ENCODE measurements around the gene STRIP2.

- TF ChIP-seq ZNF121 (CRISPR knock-in tag; IDR thresholded peaks at IDR 0.05): no peak
- TF ChIP-seq, protein P1, sequence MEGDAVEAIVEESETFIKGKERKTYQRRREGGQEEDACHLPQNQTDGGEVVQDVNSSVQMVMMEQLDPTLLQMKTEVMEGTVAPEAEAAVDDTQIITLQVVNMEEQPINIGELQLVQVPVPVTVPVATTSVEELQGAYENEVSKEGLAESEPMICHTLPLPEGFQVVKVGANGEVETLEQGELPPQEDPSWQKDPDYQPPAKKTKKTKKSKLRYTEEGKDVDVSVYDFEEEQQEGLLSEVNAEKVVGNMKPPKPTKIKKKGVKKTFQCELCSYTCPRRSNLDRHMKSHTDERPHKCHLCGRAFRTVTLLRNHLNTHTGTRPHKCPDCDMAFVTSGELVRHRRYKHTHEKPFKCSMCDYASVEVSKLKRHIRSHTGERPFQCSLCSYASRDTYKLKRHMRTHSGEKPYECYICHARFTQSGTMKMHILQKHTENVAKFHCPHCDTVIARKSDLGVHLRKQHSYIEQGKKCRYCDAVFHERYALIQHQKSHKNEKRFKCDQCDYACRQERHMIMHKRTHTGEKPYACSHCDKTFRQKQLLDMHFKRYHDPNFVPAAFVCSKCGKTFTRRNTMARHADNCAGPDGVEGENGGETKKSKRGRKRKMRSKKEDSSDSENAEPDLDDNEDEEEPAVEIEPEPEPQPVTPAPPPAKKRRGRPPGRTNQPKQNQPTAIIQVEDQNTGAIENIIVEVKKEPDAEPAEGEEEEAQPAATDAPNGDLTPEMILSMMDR (CRISPR knock-in tag; IDR thresholded peaks at IDR 0.05): no peak
- TF ChIP-seq ZNF660 (CRISPR knock-in tag; IDR thresholded peaks at IDR 0.05; ENCODE audit: borderline replicate concordance, low read depth): no peak
- TF ChIP-seq NFE2 (CRISPR knock-in tag; IDR thresholded peaks at IDR 0.05): no peak
- no peak for TF ChIP-seq NKX3-1 (CRISPR knock-in tag; IDR thresholded peaks at IDR 0.05)
- no peak for TF ChIP-seq TAF1 (CRISPR knock-in tag; IDR thresholded peaks at IDR 0.05)
- TF ChIP-seq KAT8 (CRISPR knock-in tag; IDR thresholded peaks at IDR 0.05): no peak
- no peak for TF ChIP-seq SRSF1 (optimal IDR thresholded peaks at IDR 0.05; ENCODE audit: low read depth, low read length)
- TF ChIP-seq RNF219 (CRISPR knock-in tag; IDR thresholded peaks at IDR 0.05): no peak
- TF ChIP-seq FOXJ3 (CRISPR knock-in tag; IDR thresholded peaks at IDR 0.05; ENCODE audit: borderline replicate concordance): no peak
- no peak for TF ChIP-seq NFE2L2 (IDR thresholded peaks at IDR 0.05; ENCODE audit: low read length)
- no peak for TF ChIP-seq ZNF670 (CRISPR knock-in tag; IDR thresholded peaks at IDR 0.05; ENCODE audit: borderline replicate concordance)
- TF ChIP-seq E2F1 (CRISPR knock-in tag; IDR thresholded peaks at IDR 0.05): no peak
Measured at GRCh38 chr7:129468087-129468486, 33.9 kb downstream of the STRIP2 start.
